Subcutaneous adipose tissue (tissue), 4 donors: ENCODE measurements around the gene ABL2. TPM values are rescaled to one million over a fixed set of nuclear protein-coding genes. Genes with fewer than 3 reads are reported as not detected.

Source experiments
- total RNA-seq, 4 donors: library from RNA; depleted of rRNA; stranded (reverse); fragments of >200 nt; gene quantifications; one replicate each; pipeline ENCODE4 v1.1.0, GENCODE V29; 2016
- TF ChIP-seq, protein P1 (sequence below): fragments of 450-650 bp; IDR thresholded peaks from one replicate; pipeline ENCODE4 v1.5.1; 2016; ENCODE audit warnings: low read depth, mild to moderate bottlenecking, control low read depth, antibody characterized with exemption, moderate library complexity

The ABL2 gene
- total RNA-seq, 4 donors from 2014 or later = 20.3 to 43.4 (median 39.1) TPM

DNA sequence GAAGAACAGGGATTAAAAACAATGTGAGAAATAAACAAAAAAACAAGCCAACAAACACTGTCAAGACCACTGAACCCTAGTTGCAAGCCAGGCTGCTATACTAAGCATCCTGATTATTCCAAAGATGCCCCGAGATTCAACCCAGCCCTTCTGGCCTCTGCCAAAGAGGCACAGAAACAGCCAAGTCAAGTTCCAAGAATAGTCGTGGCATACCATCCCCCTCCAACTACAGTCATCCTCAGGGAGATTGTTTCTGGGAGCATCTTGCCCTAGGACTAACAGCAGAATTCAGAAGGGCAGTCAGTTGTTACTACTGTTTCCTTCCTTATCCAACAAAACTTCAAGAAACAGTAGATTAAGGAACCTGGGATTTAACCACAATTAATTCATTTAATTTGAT is 52.3 kb downstream of the ABL2 start:
- TF ChIP-seq, protein P1, sequence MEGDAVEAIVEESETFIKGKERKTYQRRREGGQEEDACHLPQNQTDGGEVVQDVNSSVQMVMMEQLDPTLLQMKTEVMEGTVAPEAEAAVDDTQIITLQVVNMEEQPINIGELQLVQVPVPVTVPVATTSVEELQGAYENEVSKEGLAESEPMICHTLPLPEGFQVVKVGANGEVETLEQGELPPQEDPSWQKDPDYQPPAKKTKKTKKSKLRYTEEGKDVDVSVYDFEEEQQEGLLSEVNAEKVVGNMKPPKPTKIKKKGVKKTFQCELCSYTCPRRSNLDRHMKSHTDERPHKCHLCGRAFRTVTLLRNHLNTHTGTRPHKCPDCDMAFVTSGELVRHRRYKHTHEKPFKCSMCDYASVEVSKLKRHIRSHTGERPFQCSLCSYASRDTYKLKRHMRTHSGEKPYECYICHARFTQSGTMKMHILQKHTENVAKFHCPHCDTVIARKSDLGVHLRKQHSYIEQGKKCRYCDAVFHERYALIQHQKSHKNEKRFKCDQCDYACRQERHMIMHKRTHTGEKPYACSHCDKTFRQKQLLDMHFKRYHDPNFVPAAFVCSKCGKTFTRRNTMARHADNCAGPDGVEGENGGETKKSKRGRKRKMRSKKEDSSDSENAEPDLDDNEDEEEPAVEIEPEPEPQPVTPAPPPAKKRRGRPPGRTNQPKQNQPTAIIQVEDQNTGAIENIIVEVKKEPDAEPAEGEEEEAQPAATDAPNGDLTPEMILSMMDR = no peak

DNA sequence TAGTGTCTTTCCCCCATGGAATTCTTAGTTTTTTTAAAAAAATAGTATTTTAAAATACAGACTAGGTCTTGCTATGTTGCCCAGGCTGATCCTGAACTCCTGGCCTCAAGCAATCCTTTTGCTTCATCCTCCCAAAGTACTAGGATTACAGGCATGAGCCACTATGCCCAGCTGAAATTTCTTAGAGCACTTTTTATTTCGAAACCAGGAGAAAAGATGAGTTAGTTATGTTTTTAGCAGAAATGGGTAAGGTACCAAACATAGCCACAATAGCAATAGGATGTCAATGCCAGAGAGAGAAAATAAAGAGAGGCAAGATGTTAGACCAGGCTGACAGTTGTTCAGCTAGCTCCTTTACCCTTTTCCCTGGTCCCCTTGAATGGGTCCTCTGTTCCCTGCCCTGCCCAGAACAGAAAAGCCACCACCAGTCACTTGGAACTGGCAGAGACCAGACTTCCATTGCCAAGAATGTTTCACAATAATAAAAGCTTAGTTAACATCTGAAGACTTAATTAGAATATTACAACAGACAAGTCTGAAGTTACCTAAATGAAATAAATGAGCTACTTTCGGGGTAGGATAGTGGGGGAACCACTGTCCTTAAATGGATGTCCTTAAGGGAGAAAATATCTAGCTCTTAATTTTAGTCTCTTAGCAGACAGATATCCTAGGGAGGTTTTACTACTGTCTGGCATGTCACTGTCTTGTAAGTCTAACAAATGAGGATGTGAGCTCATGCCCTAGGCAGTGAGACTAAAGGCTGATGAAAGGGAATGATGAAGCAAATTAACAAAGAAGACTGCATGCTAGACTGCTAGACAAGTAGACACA is 54.3 kb downstream of the ABL2 start:
- TF ChIP-seq, protein P1 = no peak

DNA sequence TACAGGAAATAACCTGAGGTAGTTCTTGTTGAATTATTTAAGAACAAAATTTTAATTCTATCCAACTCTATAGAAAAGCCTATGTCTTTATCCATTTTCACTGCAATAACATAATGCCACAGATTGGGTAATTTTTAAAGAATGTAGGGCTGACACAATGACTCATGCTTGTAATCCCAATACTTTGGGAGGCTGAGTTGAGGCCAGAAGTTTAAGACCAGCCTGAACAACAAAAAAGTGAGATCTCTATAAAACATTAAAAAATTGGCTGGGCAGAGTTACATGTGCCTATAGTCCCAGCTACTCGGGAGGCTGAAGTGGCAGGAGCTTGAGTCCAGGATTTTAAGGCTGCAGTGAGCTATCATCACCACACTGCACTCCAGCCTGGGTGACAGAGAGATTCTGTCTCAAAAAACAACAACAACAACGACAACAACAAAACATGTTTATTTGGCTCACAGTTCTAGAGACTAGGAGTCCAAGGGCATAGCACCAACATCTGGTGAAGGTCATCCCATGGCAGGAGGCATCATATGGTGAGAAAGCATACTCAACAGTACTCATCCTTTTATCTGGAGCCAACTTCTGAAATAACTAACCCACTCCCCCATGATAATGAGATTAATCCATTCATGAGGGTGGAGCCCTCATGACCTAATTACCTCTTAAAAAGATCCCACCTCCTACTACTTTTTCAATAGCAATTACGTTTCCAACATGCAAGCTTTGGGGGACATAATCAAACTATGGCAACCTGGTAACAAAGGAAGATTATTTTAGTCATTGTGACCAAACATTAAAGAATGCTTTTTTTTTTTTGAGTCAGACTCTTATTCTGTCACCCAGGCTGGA is 59.6 kb downstream of the ABL2 start:
- TF ChIP-seq, protein P1 = no peak

DNA sequence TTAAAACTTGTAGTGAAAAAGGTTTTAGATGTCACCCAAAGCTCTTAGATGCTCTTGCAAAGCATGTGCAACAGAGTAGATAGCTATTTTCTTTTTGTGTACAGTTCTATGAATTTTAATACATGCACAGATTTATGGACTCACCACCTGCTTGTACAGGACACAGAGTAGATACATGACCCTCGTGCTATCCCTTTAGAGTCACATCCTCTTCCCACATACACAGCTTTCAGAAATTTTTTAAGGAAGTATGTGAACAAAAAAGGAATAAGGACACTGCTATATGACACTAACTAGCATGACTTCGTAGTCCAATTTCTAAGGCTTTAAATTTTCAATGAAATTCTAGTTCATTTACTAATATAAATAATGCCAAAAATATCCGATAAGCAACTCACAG is 60.9 kb downstream of the ABL2 start:
- TF ChIP-seq, protein P1 = no peak

DNA sequence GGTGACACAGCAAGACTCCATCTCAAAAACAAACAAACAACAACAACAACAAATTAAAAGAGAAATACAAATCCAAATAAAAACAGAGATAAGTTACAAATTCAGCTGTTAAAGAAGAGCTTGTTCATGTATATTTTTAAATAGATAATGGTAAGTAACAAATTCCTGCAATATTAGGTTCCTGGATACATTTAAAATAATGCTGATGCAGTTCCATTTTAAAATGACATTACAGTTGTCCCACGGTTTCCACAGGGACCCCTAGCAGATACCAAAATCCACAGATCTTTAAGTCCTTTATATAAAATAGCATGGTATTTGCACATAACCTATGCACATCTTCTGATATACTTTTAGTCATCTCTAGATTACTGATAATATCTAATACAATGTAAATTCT is 61.5 kb downstream of the ABL2 start:
- TF ChIP-seq, protein P1 = no peak

DNA sequence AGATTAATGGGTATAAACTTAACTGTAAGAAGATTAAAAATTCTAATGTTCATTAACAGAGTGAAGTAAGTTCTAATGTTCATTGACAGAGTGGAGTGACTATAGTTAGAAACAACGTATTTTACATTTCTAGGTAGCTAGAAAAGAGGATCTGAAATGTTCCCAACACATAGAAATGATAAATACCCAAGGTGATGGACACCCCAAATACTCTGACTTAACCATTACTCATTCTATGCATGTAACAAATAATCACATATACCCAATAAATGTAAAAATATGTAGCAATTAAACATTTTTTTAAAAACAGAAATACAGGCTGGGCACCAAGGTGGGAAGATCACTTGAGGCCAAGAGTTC is 62.1 kb downstream of the ABL2 start:
- TF ChIP-seq, protein P1 = no peak

DNA sequence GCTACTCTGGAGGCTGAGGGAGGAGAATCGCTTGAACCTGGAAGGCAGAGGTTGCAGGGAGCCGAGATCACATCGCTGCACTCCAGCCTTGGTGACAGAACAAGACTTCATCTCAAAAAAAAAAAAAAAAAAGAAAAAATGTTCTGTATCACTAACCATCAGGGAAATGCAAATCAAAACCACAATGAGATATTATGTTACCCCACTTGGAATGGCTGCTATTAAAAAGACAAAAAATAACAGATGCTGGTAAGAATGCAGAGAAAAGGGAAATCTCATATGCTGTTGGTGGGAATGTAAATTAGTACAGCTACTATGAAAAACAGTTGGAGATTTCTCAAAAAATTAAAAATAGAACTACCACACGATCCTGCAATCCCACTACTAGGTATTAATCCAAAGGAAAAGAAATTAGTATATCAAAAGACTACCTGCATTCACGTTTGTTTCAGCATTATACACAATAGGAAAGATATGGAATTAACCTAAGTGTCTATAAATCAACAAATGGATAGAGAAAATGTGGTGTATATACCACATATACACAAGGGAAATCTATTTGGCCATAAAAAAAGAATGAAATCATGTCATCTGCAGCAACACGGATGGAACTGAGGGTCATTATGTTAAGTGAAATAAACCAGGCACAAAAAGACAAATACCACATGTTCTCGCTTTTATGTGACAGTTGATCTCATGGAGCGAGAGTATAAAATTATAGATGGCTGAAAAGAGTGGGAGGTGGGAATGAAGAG is 62.6 kb downstream of the ABL2 start:
- TF ChIP-seq, protein P1 = no peak
